ENCODE measurements around the gene CAMSAP1. TPM values are rescaled to one million over a fixed set of nuclear protein-coding genes. Genes with fewer than 3 reads are reported as not detected.
"Not testable (repeated sequence)": the region's sequence is repeated elsewhere in the genome, so short reads cannot be mapped to it uniquely, and the experiment has no call there.

Gene CAMSAP1, protein sequence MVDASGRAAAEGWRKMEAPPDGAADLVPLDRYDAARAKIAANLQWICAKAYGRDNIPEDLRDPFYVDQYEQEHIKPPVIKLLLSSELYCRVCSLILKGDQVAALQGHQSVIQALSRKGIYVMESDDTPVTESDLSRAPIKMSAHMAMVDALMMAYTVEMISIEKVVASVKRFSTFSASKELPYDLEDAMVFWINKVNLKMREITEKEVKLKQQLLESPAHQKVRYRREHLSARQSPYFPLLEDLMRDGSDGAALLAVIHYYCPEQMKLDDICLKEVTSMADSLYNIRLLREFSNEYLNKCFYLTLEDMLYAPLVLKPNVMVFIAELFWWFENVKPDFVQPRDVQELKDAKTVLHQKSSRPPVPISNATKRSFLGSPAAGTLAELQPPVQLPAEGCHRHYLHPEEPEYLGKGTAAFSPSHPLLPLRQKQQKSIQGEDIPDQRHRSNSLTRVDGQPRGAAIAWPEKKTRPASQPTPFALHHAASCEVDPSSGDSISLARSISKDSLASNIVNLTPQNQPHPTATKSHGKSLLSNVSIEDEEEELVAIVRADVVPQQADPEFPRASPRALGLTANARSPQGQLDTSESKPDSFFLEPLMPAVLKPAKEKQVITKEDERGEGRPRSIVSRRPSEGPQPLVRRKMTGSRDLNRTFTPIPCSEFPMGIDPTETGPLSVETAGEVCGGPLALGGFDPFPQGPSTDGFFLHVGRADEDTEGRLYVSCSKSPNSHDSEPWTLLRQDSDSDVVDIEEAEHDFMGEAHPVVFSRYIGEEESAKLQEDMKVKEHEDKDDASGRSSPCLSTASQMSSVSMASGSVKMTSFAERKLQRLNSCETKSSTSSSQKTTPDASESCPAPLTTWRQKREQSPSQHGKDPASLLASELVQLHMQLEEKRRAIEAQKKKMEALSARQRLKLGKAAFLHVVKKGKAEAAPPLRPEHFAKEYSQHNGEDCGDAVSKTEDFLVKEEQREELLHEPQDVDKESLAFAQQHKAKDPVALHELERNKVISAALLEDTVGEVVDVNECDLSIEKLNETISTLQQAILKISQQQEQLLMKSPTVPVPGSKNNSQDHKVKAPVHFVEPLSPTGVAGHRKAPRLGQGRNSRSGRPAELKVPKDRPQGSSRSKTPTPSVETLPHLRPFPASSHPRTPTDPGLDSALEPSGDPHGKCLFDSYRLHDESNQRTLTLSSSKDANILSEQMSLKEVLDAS (N-terminal part only)
- 31.3 TPM for total RNA-seq

DNA sequence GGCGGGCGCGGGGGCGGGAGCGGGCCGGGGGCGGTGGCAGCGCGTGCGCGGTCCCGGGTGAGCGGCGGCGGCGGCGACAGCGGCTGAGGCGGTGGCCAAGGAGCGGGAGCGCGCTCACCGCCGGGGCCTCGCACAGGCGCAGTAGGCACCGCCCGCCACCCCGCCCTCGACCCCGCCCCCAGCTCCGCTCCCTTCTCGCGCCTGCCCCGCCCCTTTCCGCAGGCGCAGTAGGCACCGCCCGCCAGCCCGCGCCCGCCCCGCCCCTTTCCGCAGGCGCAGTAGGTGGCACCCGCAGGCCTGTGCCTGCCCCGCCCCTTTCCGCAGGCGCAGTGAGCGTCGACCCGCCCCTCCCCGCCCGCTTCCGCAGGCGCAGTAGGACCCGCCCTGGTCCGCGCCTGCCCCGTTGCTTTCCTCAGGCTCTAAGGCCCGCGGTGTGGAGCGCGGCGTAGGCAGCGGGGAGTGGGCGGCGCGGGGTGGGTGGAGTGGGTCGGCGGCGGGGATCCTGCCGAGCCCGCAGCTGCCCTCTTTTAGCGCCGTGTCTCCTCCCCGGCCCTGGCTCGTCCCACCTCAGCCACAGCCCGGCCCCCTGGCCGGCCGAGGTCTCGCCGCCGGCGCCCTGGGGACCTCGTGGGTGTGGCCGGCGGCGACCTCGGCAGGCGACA, at the start of gene CAMSAP1:
Gene CAMSAP1, minus strand, starts transcription at position 116 of the 662 bp plus-strand sequence. CDS start 387 bp downstream, outside the sequence.
- peak within 1 kb of the TSS; percentile 75 for H3K27ac ChIP-seq (ENCODE audit: low read depth, low read length)
- H3K4me1 ChIP-seq (ENCODE audit: control insufficient read depth in 3 of 3, insufficient read depth in 3 of 3, low read length in 3 of 3), result peaks cover 39 to 52% (median 47%) of the 10 kb centered on the region in 3 donors

DNA sequence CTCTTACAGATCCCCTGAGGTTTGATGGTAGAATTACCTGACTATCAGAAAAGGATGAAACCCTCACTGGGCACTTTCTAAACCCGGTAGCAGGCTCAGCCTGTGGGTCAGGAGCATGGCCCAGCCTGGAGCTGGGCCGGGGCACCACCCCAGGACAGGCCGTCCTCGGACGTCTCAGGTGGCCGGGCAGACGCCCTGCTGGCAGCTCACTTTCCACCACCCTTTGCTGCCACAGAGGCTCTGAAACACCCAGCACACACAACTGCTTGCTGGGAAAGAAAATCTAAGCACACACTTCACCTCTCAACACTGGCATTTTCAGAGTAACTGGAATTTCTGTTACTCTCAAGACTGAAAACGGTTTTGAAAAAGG, 49.4 kb upstream of the CAMSAP1 start:
- H3K27ac ChIP-seq (ENCODE audit: low read depth, low read length), result peak overlapping the region; percentile 92
- H3K27me3 ChIP-seq (ENCODE audit: control insufficient read depth in 3 of 3, insufficient read depth in 3 of 3, low read length in 3 of 3), result no peaks in the 10 kb centered on the region
- peaks cover 64 to 80% (median 72%) of the 10 kb centered on the region in 3 donors for H3K4me1 ChIP-seq (ENCODE audit: control insufficient read depth in 3 of 3, insufficient read depth in 3 of 3, low read length in 3 of 3)
- peaks cover 21 to 24% (median 23%) of the 10 kb centered on the region in 3 donors for H3K36me3 ChIP-seq (ENCODE audit: control insufficient read depth in 3 of 3, insufficient read depth in 3 of 3, low read length in 3 of 3)
- no peaks in the 10 kb centered on the region for H3K9me3 ChIP-seq (ENCODE audit: control insufficient read depth in 3 of 3, low read length in 3 of 3)
- peak overlapping the region; percentile 57 to 85 (median 79) for H3K9ac ChIP-seq (ENCODE audit: low read depth in 1 of 3, low read length in 3 of 3)
- peak overlapping the region; percentile 46 to 57 (median 48) for H3K4me3 ChIP-seq (ENCODE audit: low read length in 3 of 3)

More for the DNA sequence above, at the start of gene CAMSAP1:
- Histone ChIP-seq H3K27me3 (ENCODE audit: control insufficient read depth in 3 of 3, insufficient read depth in 3 of 3, low read length in 3 of 3) (no peaks in the 10 kb centered on the region), H3K36me3 (ENCODE audit: control insufficient read depth in 3 of 3, insufficient read depth in 3 of 3, low read length in 3 of 3) (peaks cover 9 to 13% (median 11%) of the 10 kb centered on the region in 3 donors), H3K9ac (ENCODE audit: low read depth in 1 of 3, low read length in 3 of 3) (peak within 1 kb of the TSS; percentile 70 to 82 (median 79)), H3K4me3 (ENCODE audit: low read length in 3 of 3) (peak within 1 kb of the TSS; percentile 73 to 81 (median 81)), H3K9me3 (ENCODE audit: control insufficient read depth in 3 of 3, low read length in 3 of 3) (no peaks in the 10 kb centered on the region)

GRCh38 chr9:135955934-135956801, 48.8 kb upstream of the CAMSAP1 start:
- Histone ChIP-seq H3K27ac (ENCODE audit: low read depth, low read length) (peak overlapping the region; percentile 58), H3K27me3 (ENCODE audit: control insufficient read depth in 3 of 3, insufficient read depth in 3 of 3, low read length in 3 of 3) (no peaks in the 10 kb centered on the region), H3K4me1 (ENCODE audit: control insufficient read depth in 3 of 3, insufficient read depth in 3 of 3, low read length in 3 of 3) (peaks cover 65 to 79% (median 71%) of the 10 kb centered on the region in 3 donors), H3K4me3 (ENCODE audit: low read length in 3 of 3) (peak overlapping the region; percentile 46 to 57 (median 48)), H3K9me3 (ENCODE audit: control insufficient read depth in 3 of 3, low read length in 3 of 3) (no peaks in the 10 kb centered on the region), H3K36me3 (ENCODE audit: control insufficient read depth in 3 of 3, insufficient read depth in 3 of 3, low read length in 3 of 3) (peaks cover 21 to 24% (median 24%) of the 10 kb centered on the region in 3 donors), H3K9ac (ENCODE audit: low read depth in 1 of 3, low read length in 3 of 3) (peak overlapping the region; percentile 54 to 85 (median 79))

GRCh38 chr9:135952664-135953206, 45.4 kb upstream of the CAMSAP1 start:
- Histone ChIP-seq H3K9me3 (ENCODE audit: control insufficient read depth in 3 of 3, low read length in 3 of 3) (no peaks in the 10 kb centered on the region), H3K27ac (ENCODE audit: low read depth, low read length) (peak overlapping the region; percentile 84), H3K27me3 (ENCODE audit: control insufficient read depth in 3 of 3, insufficient read depth in 3 of 3, low read length in 3 of 3) (no peaks in the 10 kb centered on the region), H3K4me3 (ENCODE audit: low read length in 3 of 3) (peak overlapping the region; percentile 6 to 52 (median 15)), H3K9ac (ENCODE audit: low read depth in 1 of 3, low read length in 3 of 3) (peak overlapping the region; percentile 34 to 72 (median 68)), H3K36me3 (ENCODE audit: control insufficient read depth in 3 of 3, insufficient read depth in 3 of 3, low read length in 3 of 3) (peaks cover 28 to 43% (median 30%) of the 10 kb centered on the region in 3 donors), H3K4me1 (ENCODE audit: control insufficient read depth in 3 of 3, insufficient read depth in 3 of 3, low read length in 3 of 3) (peaks cover 65 to 88% (median 81%) of the 10 kb centered on the region in 3 donors)

- no peaks in the 10 kb centered on the region for H3K27me3 ChIP-seq (ENCODE audit: control insufficient read depth in 3 of 3, insufficient read depth in 3 of 3, low read length in 3 of 3)
- H3K27ac ChIP-seq (ENCODE audit: low read depth, low read length), result peak overlapping the region; percentile 84
- peak overlapping the region in 2 of 3 donors; percentile 47 to 72 for H3K9ac ChIP-seq (ENCODE audit: low read depth in 1 of 3, low read length in 3 of 3)
- peak overlapping the region in 2 of 3 donors; percentile 29 to 52 for H3K4me3 ChIP-seq (ENCODE audit: low read length in 3 of 3)
- H3K36me3 ChIP-seq (ENCODE audit: control insufficient read depth in 3 of 3, insufficient read depth in 3 of 3, low read length in 3 of 3), result peaks cover 31 to 46% (median 34%) of the 10 kb centered on the region in 3 donors
- H3K4me1 ChIP-seq (ENCODE audit: control insufficient read depth in 3 of 3, insufficient read depth in 3 of 3, low read length in 3 of 3), result peaks cover 62 to 86% (median 76%) of the 10 kb centered on the region in 3 donors
- H3K9me3 ChIP-seq (ENCODE audit: control insufficient read depth in 3 of 3, low read length in 3 of 3), result no peaks in the 10 kb centered on the region
These were observed 44.7 kb upstream of the CAMSAP1 start for GRCh38 chr9:135951889-135952663.

GRCh38 chr9:135951310-135951709, 44.0 kb upstream of the CAMSAP1 start:
- H3K4me3 ChIP-seq (ENCODE audit: low read length in 3 of 3); H3K27me3 ChIP-seq (ENCODE audit: control insufficient read depth in 3 of 3, insufficient read depth in 3 of 3, low read length in 3 of 3); H3K9ac ChIP-seq (ENCODE audit: low read depth in 1 of 3, low read length in 3 of 3); H3K9me3 ChIP-seq (ENCODE audit: control insufficient read depth in 3 of 3, low read length in 3 of 3): not testable (repeated sequence)
- Histone ChIP-seq H3K4me1 (ENCODE audit: control insufficient read depth in 3 of 3, insufficient read depth in 3 of 3, low read length in 3 of 3) (peaks cover 64 to 87% (median 76%) of the 10 kb centered on the region in 3 donors), H3K36me3 (ENCODE audit: control insufficient read depth in 3 of 3, insufficient read depth in 3 of 3, low read length in 3 of 3) (peaks cover 39 to 52% (median 42%) of the 10 kb centered on the region in 3 donors), H3K27ac (ENCODE audit: low read depth, low read length) (peak overlapping the region; percentile 84)

DNA sequence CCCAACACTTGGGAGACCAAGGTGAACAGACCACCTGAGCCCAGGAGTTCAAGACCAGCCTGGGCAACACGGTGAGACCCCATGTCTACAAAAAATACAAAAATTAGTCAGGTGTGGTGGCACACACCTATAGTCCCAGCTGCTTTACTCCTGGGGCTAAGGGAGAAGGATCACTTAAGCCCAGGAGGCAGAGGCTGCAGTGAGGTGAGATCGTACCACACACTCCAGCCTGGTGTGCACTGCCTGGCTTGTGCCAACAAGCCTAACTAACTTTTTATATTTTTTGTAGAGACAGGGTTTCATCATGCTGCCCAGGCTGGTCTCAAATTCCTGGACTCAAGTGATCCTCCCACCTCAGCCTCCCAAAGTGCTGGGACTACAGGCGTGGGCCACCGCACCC, 43.5 kb upstream of the CAMSAP1 start:
- Histone ChIP-seq H3K4me1 (ENCODE audit: control insufficient read depth in 3 of 3, insufficient read depth in 3 of 3, low read length in 3 of 3) (peaks cover 64 to 87% (median 76%) of the 10 kb centered on the region in 3 donors), H3K36me3 (ENCODE audit: control insufficient read depth in 3 of 3, insufficient read depth in 3 of 3, low read length in 3 of 3) (peaks cover 44 to 55% (median 46%) of the 10 kb centered on the region in 3 donors), H3K27ac (ENCODE audit: low read depth, low read length) (peak overlapping the region; percentile 84)
- H3K4me3 ChIP-seq (ENCODE audit: low read length in 3 of 3); H3K27me3 ChIP-seq (ENCODE audit: control insufficient read depth in 3 of 3, insufficient read depth in 3 of 3, low read length in 3 of 3); H3K9ac ChIP-seq (ENCODE audit: low read depth in 1 of 3, low read length in 3 of 3); H3K9me3 ChIP-seq (ENCODE audit: control insufficient read depth in 3 of 3, low read length in 3 of 3): not testable (repeated sequence)
